Measurements from ENCODE around the gene CPHXL. TPM values are rescaled to one million over a fixed set of nuclear protein-coding genes. Genes with fewer than 3 reads are reported as not detected.

Gene CPHXL
- total RNA-seq, 1 experiment from 2014 or later: not detected

- no peak overlapping the region for H3K4me2 ChIP-seq (ENCODE audit: insufficient read depth, insufficient read length, low read length)
- no peak overlapping the region for H3K9ac ChIP-seq (ENCODE audit: extremely low read depth, insufficient read length, low read length)
- H2BK5ac ChIP-seq (ENCODE audit: insufficient read length, low read length): no peak overlapping the region
- H3K27ac Mint-ChIP-seq: no peak overlapping the region
- H3K56ac ChIP-seq (ENCODE audit: insufficient read length, low read depth, low read length): no peak overlapping the region
- H2AFZ ChIP-seq (ENCODE audit: low read length): no peak overlapping the region
- no peak overlapping the region for H3K4ac ChIP-seq (ENCODE audit: low read depth, low read length)
- H4K20me1 ChIP-seq (ENCODE audit: control insufficient read depth, insufficient read depth, insufficient read length): no peaks in the 10 kb centered on the region
- H3K36me3 Mint-ChIP-seq (ENCODE audit: insufficient read depth in 1 of 3, low read depth in 3 of 3): peaks cover 4 to 7% (median 6%) of the 10 kb centered on the region in 3 experiments
- WGBS (ENCODE audit: extremely low coverage, insufficient read length, low lambda C conversion rate): no CpG with 5 or more reads among the region's 4 CpGs
- no peaks in the 10 kb centered on the region for H3K4me1 Mint-ChIP-seq
- H3K79me1 ChIP-seq (ENCODE audit: insufficient read depth, low read depth, low read length, poor library complexity, severe bottlenecking): no peaks in the 10 kb centered on the region
- DNase-seq: no peak
- peaks cover 7% of the 10 kb centered on the region for H3K9me3 ChIP-seq (ENCODE audit: control insufficient read depth, low read depth, low read length)
- no peak overlapping the region for H3K14ac ChIP-seq (ENCODE audit: insufficient read depth, low read length)
- H2BK120ac ChIP-seq (ENCODE audit: low read depth, low read length, poor library complexity, severe bottlenecking): no peak overlapping the region
- H3K23ac ChIP-seq (ENCODE audit: insufficient read length, low read depth, low read length): no peak overlapping the region
- no peak overlapping the region for H4K91ac ChIP-seq (ENCODE audit: insufficient read length, low read depth, low read length)
- no peak overlapping the region for H4K8ac ChIP-seq (replicated peaks; ENCODE audit: insufficient read length, low read depth, low read length)
- TF ChIP-seq, protein P1, sequence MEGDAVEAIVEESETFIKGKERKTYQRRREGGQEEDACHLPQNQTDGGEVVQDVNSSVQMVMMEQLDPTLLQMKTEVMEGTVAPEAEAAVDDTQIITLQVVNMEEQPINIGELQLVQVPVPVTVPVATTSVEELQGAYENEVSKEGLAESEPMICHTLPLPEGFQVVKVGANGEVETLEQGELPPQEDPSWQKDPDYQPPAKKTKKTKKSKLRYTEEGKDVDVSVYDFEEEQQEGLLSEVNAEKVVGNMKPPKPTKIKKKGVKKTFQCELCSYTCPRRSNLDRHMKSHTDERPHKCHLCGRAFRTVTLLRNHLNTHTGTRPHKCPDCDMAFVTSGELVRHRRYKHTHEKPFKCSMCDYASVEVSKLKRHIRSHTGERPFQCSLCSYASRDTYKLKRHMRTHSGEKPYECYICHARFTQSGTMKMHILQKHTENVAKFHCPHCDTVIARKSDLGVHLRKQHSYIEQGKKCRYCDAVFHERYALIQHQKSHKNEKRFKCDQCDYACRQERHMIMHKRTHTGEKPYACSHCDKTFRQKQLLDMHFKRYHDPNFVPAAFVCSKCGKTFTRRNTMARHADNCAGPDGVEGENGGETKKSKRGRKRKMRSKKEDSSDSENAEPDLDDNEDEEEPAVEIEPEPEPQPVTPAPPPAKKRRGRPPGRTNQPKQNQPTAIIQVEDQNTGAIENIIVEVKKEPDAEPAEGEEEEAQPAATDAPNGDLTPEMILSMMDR (conservative IDR thresholded peaks at IDR 0.05): no peak
- H2BK15ac ChIP-seq (ENCODE audit: low read depth, low read length): no peak overlapping the region
- no peaks in the 10 kb centered on the region for H3K27me3 ChIP-seq (ENCODE audit: insufficient read depth, low read length)
- H3K18ac ChIP-seq (ENCODE audit: insufficient read length, low read depth, low read length): no peak overlapping the region
- H3K79me2 ChIP-seq (ENCODE audit: insufficient read depth, low read length): no peaks in the 10 kb centered on the region
- H3T11ph ChIP-seq (ENCODE audit: low read length): no peak overlapping the region
- H3K27ac ChIP-seq (ENCODE audit: insufficient read length, low read depth, low read length): no peak overlapping the region
- H3K23me2 ChIP-seq (ENCODE audit: insufficient read length, low read depth, low read length, poor library complexity, severe bottlenecking): no peaks in the 10 kb centered on the region
- H2BK12ac ChIP-seq (ENCODE audit: insufficient read length, low read depth, low read length): no peak overlapping the region
- H2AK5ac ChIP-seq (ENCODE audit: insufficient read length, low read length): no peak overlapping the region
- H3K4me3 Mint-ChIP-seq: no peak overlapping the region
- H2BK20ac ChIP-seq (ENCODE audit: low read depth, low read length, poor library complexity, severe bottlenecking): no peak overlapping the region
- no peak overlapping the region for H4K5ac ChIP-seq (ENCODE audit: insufficient read length, low read depth, low read length)
- peaks cover 18% of the 10 kb centered on the region for H3K27me3 Mint-ChIP-seq (ENCODE audit: low read depth)
- no peaks in the 10 kb centered on the region for H3K4me1 ChIP-seq (ENCODE audit: insufficient read depth, low read length)
- H3K9me3 Mint-ChIP-seq: peaks cover 47 to 61% of the 10 kb centered on the region in 2 experiments
Observed at GRCh38 chr16:75718452-75718851, 7.8 kb downstream of the CPHXL start.

Data from H9 (cell line).